GM19452 (cell line): ENCODE results near the gene EPHB1.
"Not testable (repeated sequence)": the region's sequence is repeated elsewhere in the genome, so short reads cannot be mapped to it uniquely, and the experiment has no call there.

Experiments
- ATAC-seq: cut with Tn5 transposase; IDR thresholded peaks from one replicate; pipeline ENCODE4 v1.9.1; 2021; ENCODE audit not compliant: unreplicated experiment

The EPHB1 gene

DNA sequence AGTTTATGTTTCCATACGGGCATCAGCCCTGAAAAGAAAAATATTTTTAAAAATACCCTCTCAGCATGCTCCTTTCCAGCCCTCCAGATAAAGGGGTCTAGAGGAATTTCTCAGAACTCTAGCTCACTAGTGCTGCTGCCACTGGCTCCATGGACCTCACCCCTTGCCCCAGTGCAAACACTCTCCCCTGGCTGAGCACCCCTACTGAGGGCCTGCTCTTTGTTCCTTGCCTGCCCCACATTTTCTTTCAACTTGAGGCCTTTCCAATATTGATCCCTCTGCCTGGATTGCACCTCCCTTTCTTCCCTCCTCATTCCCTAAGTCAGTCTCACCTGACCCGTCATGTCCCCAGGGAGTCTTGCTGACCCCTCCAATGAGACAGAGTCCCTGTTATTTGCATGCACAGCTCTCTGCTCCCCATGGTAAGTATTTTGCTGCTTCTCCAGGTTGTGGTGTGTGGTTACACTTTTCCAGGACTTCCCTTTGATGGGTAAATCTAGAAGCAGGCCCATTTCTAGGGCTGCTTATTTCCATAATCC lies 196.5 kb downstream of the EPHB1 start:
- no peak for ATAC-seq

DNA sequence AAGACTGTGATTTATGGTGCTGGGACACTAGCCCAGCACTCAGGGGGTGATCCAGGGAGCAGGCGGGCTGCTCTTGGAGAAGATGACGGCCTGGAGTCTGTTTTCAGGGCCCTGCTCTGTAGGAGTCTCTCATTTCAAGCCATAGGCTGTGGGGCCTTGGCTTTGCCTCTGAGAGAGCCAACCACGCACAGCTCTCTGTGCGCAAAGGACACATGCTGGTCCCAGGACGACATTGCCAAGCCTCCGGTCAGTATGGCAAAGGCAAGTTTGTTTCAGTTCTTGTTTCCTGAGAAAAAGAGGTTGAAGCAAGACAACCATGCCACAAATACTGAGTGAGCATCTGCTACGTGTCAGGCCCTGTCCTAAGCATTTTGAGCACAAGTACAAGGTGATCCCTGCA lies 197.1 kb downstream of the EPHB1 start:
- no peak for ATAC-seq

DNA sequence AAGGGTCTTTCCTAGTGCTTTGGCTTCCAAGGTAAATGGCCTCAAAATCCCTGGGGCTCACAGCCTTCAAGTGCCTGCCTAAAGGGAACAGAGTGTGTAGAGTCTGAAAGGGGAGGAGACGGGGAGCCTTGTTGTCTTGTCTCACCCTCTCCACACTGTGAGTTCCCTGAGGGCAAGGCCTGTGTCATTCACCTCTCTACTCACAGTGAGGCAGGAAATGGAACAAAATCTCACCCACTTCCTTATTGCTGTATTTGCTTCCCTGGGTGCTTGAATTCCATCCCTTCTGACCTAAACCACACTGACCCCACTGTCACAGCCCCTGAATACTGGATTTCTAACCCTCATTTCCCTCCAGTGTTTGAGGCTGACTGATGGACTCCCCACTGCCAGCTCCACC lies 197.5 kb downstream of the EPHB1 start:
- ATAC-seq = no peak

DNA sequence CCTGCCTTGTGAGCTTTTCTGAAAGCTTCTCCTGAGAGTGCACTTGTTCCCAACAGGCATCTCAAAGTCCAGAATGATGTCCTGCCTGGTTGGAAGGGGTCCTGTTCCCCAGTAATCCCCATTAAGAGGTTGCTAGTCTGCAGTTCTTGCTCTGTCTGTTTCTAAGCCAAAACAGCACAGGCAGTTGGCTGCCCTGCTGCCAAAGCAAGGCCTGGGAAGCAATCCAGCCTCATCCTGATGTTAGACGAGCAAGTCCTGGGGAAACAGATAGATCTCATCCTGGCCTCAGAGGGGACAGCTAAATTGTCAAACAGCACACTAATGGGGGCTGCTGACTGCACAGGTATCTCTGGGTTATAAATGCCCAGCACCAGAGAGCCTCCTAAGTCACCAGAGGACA lies 198.0 kb downstream of the EPHB1 start:
- no peak for ATAC-seq

DNA sequence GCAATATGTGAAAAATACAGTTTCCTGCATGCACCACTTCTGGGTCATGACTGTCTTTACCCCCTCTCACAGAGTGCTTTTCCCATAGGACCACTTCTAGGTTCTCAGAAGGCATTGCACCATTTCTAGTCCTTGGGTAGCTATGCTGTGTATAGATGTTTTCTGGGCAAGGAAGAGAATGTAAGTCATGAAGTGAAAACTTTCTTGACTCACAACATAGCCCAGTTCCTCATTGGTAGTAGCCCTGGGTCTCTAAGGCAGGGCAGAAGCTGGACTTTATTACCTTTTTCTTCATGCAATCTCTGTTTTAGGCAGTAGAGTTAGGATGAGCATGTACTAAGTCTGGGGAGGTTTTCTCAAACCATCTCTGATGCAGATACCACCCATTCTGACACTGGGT lies 203.1 kb downstream of the EPHB1 start:
- ATAC-seq = no peak

DNA sequence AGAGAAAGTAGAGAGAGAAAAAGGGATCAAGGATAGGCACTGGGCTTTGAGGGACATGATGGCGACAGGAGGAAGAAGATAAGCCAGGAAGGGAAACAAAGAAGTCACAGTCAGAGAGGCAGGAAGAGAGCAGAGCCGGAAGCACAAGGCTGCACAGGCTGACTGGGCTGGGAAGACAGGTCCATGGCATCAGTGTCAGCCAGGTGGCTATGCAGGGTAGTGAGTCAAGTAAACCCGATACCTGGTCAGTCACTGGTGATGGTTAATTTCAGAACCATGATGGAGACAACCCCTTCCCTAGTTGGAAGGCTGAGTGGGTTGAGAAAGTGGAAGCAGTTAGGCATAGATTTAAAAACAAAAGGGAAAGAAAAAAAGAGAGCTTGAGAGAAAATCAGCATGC lies 203.8 kb downstream of the EPHB1 start:
- no peak for ATAC-seq

DNA sequence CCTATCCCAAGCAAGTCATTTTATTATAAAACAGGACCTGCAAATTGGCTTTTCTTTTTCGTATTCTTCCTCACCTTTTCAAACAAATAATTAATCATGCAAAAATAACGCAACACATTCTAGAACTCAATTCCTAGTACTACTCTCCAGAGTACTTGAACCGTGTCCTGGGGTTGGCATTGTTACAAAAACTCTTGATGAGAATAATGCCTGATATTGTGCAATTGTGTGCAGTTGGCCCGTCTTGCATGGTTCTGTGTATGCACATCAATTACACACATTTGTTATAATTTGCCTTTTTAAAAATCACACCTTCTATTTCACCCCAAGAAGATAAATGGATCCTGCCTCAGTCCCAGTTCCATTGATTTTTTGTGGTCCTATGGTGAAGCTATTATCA lies 205.4 kb downstream of the EPHB1 start:
- ATAC-seq = no peak

DNA sequence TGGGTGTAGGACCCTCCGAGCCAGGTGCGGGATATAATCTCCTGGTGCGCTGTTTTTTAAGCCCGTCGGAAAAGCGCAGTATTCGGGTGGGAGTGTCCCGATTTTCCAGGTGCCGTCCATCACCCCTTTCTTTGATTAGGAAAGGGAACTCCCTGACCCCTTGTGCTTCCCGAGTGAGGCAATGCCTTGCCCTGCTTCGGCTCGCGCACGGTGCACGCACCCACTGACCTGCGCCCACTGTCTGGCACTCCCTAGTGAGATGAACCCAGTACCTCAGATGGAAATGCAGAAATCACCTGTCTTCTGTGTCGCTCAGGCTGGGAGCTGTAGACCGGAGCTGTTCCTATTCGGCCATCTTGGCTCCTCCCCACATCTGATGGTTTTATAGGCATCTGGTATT lies 210.6 kb downstream of the EPHB1 start:
- not testable (repeated sequence) for ATAC-seq

DNA sequence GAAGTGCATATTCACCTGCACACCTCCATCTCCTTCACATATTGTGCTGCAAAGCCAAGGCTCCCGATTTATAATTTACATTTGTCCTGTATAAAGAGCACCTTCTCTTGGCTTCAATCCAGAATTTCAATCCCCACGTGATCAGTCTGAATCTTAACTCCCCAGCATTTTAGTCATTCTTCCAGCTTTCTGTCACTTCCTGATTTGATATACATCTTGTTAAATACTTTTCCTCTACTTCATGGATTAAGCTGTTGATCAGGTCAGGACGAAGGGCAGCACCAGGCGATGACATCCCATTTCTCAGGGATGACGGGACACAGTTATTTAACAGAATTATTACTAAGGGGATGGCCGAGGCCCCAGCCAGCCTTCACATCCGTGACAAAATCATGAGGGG lies 212.5 kb downstream of the EPHB1 start:
- ATAC-seq = no peak

DNA sequence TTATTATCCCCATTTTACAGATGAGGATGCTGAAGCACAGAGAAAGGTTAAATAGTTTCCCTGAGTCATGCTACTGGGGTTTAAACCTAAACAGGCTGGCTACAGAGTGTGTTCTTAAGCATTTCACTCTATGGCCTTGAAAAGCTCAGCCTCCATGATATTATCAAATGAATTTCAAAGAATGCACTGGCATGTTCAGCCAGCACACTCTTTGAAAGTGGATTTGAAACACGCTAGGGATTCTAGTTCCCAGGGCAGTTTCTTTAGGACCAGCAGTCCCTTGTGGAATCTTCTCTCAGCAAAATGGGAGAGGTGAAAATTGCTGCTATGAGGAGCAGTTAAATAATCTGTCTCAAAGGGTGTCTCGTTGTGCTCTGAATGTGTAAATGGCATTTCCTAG lies 213.3 kb downstream of the EPHB1 start:
- no peak for ATAC-seq

DNA sequence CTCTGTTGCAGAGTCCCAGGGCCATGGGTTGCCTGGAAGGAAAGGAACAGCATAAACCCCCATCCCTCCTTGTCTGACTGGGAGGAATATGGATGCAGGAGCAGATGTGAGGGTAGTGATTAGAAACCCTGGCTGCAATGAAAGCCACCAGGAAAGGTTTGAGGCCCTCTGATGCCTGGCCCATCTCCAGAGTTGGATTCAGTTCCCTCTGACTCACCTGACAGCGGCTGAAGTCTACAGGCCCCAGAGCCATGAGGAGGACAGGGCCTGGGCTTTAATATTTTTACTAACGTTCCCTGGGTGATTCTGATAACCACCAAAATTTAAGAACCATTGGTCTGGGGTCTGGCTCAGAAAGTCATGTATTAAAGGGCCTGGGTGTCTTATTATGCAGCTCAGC lies 214.0 kb downstream of the EPHB1 start:
- ATAC-seq = no peak

DNA sequence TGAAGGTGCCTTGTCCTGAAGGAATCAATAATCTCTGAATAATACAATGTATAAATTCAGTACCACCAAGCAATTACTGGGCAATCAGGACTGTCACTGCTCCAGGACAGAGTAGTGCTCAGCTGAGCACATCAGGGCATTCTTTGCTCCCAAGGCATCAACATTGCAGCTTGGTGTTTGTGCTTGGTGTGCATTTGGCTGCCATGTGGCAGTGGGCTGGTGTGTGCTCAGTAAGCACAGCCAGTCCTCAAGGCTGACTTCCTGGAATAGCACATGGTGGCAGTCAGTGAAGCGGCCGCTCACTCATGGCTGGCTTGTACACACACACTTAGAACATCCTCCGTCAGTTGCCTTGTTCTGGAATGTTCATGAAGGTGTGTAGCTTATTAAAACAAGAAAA lies 217.0 kb downstream of the EPHB1 start:
- no peak for ATAC-seq

DNA sequence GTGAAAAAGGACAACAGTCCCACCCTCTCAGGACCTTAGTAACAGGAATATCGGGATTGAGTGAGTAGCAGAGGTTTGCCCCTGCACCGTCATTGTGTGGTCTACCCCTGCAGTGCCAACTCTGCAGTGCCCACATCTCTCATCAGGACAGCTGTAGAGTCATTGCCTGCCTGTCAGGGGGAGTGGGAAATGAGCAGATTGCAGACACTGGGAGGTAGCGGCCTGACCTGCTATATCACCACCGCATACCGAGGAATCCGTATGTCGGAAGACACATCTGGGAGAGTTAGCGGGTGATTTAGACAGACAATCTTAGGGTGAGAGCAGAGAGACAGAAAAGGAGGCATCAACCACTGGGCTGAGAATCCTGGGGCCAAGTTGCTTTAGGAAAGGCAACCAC lies 218.1 kb downstream of the EPHB1 start:
- no peak for ATAC-seq

DNA sequence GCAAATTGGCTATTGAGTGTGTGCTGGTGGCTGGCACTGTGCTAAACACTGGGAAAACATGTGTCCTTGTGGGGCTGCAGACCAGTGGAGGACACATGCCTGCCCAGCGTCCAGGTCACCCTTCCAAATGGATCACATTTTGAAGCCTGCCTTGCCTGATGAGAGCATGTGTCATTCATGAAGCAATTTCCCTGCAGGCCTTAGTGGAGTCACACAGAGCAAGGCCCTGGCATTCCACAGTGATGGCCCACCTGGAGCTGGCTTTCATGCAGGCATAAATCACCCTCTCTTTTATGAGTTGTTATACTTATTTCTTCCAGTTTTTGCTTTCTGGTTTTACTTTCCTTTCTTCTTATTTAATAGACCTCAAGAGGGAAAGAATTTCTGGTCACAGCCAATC lies 219.5 kb downstream of the EPHB1 start:
- ATAC-seq = no peak

DNA sequence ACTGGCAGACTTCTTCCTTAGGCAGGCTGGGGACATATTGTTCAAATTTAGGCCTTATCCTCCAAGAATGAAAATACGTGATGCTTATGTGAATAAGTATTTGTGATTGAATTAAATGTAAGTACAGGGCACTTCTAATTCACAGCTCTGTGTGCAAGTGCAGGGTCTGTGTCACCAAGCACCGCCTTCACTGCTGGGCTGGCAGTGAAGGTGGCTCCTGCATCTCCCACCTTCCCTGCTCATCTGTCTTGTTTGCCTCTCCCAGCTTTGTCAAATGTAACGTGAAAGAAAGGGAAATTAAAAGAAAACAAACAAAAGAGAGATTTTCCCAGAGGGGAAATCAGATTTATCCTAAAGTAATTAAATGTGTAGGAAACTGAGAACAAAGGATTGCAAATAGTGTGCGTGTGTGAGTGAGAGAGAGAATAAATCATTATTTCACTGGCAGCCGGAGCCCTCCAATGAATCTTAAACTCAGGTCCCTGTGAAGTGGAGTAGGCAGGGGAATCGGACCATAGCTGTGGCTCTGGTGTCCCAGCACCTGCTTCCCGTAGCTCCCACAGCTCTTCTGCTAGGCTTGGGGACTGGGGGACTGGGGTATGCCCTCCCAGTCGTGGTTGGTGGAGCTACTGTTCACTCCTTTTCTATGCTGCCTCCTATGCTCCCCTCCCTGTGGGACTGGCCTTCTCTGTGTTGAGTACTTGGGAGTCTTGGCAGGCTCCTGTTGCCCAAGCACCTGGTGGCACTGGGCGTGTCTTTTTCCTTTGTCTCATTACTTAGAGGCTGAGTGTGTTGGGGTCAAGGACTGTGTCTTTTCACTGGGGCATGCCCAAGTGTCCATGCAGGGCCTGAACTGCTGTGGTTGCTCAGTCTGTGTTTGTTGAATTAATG lies 222.2 kb downstream of the EPHB1 start:
- no peak for ATAC-seq

DNA sequence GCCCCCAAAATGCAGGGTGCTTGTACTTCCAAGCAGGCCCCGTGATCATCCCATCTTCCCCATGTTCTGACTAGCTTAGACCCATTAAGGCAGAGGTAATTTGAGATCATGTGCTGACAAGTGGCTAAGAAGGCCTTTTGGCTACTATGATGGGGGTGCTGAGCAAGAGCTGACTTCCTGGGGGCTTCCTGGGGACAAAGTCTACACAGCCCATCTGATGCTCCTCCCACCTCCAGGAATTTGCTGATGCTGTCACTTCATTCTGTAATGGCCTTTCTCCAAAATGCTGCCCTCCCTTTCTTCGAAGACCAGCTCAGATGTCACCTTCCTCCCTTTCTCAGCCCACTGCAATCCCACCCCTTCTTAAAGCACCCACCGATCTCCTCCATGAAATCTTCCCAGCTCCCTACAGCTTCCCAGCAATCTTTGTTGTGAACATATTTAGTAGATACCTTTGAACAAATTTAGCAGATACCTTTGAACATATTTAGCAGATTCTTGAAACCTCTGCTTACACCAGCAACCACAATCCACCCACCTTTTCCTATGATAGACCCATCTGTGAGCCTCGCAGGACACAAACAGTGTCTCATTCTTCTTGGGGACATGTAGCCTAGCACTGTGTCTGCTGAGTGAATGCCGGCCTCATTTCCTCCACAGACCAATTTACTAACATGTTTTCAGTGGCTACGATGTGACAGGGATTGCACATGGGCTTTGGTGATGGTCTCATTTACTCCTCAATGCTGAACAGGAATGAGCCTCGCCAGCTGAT lies 223.3 kb downstream of the EPHB1 start:
- peak; percentile 76 for ATAC-seq

DNA sequence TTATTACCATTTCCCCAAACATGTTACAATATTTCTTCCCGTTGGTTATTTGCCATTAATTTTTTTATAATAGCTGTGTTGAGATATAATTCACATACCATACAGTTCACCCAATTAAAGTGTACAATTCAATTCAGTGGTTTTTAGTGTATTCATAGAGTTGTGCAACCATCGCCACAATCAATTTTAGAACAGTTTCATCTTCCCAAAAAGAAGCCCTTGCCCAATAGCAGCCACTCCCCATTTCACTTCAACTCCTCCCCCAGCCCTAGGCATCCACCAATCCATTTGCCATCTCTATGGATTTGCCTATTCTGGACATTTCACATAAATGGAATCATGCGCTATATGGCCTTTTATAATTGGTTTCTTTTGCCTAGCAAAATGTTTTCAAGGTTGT lies 225.1 kb downstream of the EPHB1 start:
- ATAC-seq = no peak

DNA sequence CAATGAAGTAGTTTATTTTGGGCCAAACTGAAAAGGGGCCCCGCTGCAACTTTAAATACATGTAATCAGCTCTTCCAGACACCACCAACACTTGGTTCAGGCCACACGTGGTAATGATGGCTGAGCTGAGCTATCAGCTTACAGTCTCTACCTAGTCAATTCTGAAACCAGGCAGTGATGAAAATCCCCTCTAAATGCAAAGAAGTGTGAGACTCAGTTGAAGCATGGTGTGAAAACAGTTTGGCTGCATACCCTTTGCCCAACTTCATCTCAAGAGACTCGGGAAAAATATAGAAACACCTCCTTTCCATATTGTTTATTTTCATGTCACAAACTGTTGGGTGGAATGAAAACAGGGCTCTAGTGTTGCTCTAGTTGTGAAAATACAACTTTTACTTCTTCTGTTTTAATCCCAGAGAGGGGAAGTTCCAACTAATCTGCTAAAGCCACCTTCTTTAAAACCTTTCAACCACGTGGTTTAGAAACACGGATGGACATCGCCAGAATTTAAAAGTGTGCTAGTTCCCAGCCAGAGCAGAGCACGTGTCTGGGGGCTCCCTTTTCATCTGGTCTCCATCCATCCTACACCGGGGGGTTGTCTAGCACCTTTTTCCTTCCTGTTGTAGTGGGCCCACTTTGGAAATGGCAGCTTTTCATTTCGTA lies 229.1 kb downstream of the EPHB1 start:
- ATAC-seq = peak; percentile 76

DNA sequence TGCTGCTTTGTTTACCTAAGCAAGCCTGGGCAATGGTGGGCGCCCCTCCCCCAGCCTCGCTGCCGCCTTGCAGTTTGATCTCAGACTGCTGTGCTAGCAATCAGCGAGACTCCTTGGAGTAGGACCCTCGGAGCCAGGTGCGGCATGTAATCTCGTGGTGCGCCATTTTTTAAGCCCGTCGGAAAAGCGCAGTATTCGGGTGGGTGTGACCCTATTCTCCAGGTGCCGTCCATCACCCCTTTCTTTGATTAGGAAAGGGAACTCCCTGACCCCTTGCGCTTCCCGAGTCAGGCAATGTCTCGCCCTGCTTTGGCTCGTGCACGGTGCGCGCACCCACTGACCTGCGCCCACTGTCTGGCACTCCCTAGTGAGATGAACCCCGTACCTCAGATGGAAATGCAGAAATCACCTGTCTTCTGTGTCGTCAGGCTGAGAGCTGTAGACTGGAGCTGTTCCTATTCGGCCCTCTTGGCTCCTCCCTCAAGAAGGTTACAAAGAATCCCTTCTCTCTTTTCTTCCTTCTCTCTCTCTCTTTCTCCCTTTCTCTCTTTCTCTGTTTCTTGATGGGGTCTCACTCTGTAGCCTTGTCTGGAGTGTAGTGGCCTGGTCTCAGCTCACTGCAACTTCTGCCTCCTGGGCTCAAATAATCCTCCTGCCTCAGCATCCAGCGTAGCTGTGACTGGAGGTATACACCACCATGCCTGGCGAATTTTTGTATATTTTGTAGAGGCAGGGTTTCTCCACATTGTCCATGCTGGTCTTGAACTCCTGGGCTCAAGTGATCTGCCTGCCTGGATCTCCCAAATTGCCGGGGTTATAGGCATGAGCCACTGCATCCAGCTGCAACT lies 235.9 kb downstream of the EPHB1 start:
- ATAC-seq = not testable (repeated sequence)

DNA sequence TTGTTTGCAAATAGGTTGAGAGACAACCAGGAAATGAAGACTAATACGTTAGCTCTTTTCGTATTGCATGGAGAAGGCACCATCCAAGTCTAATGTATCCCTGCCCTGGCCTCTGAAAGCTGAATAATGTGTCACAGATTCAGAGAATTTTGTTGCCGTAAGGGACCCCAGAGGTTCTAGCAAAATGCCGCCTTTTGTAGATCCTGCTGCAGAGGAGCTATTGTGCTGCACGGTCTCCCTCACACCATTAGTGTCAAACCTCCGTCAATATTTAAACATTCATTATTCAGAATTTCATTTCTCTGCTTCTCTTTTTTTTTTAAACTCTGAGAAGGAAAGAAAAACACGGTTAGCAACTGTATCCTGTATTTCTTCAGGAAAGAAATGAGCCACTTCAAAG lies 238.7 kb downstream of the EPHB1 start:
- ATAC-seq = no peak
